Rectal smooth muscle tissue (tissue), 1 donor: Measurements from ENCODE around the gene GPR39.
"Not testable (repeated sequence)": the region's sequence is repeated elsewhere in the genome, so short reads cannot be mapped to it uniquely, and the experiment has no call there.

ENCODE experiments used
- H3K27ac ChIP-seq: one replicate; pipeline ENCODE4 v1.7.0; 2013; ENCODE audit warnings: low read depth, low read length, inconsistent platforms
- H3K27me3 ChIP-seq: one replicate; pipeline ENCODE4 v1.7.0; 2013; ENCODE audit warnings: low read length; ENCODE audit not compliant: control insufficient read depth, insufficient read depth
- H3K36me3 ChIP-seq: one replicate; pipeline ENCODE4 v1.7.0; 2013; ENCODE audit warnings: low read length; ENCODE audit not compliant: control insufficient read depth, insufficient read depth
- H3K4me1 ChIP-seq: one replicate; pipeline ENCODE4 v1.7.0; 2013; ENCODE audit warnings: low read length; ENCODE audit not compliant: control insufficient read depth, insufficient read depth
- H3K4me3 ChIP-seq: one replicate; pipeline ENCODE4 v1.7.0; 2013; ENCODE audit warnings: low read length
- H3K9ac ChIP-seq: one replicate; pipeline ENCODE4 v1.7.0; 2013; ENCODE audit warnings: low read length

The GPR39 gene

GRCh38 chr2:132537061-132537460 is 120.5 kb downstream of the GPR39 start:
- not testable (repeated sequence) for H3K27ac ChIP-seq, H3K9ac ChIP-seq, H3K36me3 ChIP-seq, H3K4me1 ChIP-seq, H3K4me3 ChIP-seq, H3K27me3 ChIP-seq

GRCh38 chr2:132538331-132538855 is 121.8 kb downstream of the GPR39 start:
- H3K4me1 ChIP-seq = no peaks in the 10 kb centered on the region
- H3K4me3 ChIP-seq = no peak overlapping the region
- no peak overlapping the region for H3K9ac ChIP-seq

GRCh38 chr2:132540166-132540565 is 123.6 kb downstream of the GPR39 start:
- Histone ChIP-seq H3K4me3 (no peak overlapping the region), H3K27me3 (no peaks in the 10 kb centered on the region), H3K36me3 (no peaks in the 10 kb centered on the region), H3K4me1 (no peaks in the 10 kb centered on the region), H3K27ac (no peak overlapping the region), H3K9ac (no peak overlapping the region)

More at GRCh38 chr2:132538331-132538855, 121.8 kb downstream of the GPR39 start:
- Histone ChIP-seq H3K27ac (no peak overlapping the region), H3K27me3 (no peaks in the 10 kb centered on the region), H3K36me3 (no peaks in the 10 kb centered on the region)

- H3K27me3 ChIP-seq = no peaks in the 10 kb centered on the region
Observed at GRCh38 chr2:132542953-132543569, 126.5 kb downstream of the GPR39 start.

GRCh38 chr2:132544006-132544630 is 127.5 kb downstream of the GPR39 start:
- H3K27ac ChIP-seq = no peak overlapping the region
- no peaks in the 10 kb centered on the region for H3K4me1 ChIP-seq
- no peak overlapping the region for H3K4me3 ChIP-seq
- no peaks in the 10 kb centered on the region for H3K27me3 ChIP-seq
- no peaks in the 10 kb centered on the region for H3K36me3 ChIP-seq
- H3K9ac ChIP-seq = no peak overlapping the region

More at GRCh38 chr2:132542953-132543569, 126.5 kb downstream of the GPR39 start:
- H3K36me3 ChIP-seq = no peaks in the 10 kb centered on the region
- H3K4me3 ChIP-seq = no peak overlapping the region
- no peak overlapping the region for H3K9ac ChIP-seq
- no peak overlapping the region for H3K27ac ChIP-seq
- H3K4me1 ChIP-seq = no peaks in the 10 kb centered on the region

GRCh38 chr2:132547090-132547687 is 130.6 kb downstream of the GPR39 start:
- H3K36me3 ChIP-seq = no peaks in the 10 kb centered on the region
- no peaks in the 10 kb centered on the region for H3K4me1 ChIP-seq
- H3K27me3 ChIP-seq = no peaks in the 10 kb centered on the region
- no peak overlapping the region for H3K27ac ChIP-seq
- H3K4me3 ChIP-seq = no peak overlapping the region
- H3K9ac ChIP-seq = no peak overlapping the region

GRCh38 chr2:132549935-132550670 is 133.5 kb downstream of the GPR39 start:
- H3K9ac ChIP-seq = no peak overlapping the region
- no peaks in the 10 kb centered on the region for H3K36me3 ChIP-seq
- no peak overlapping the region for H3K4me3 ChIP-seq
- H3K4me1 ChIP-seq = no peaks in the 10 kb centered on the region
- no peaks in the 10 kb centered on the region for H3K27me3 ChIP-seq
- no peak overlapping the region for H3K27ac ChIP-seq

GRCh38 chr2:132550946-132551345 is 134.3 kb downstream of the GPR39 start:
- no peak overlapping the region for H3K27ac ChIP-seq
- H3K9ac ChIP-seq = no peak overlapping the region
- H3K4me3 ChIP-seq = no peak overlapping the region
- no peaks in the 10 kb centered on the region for H3K27me3 ChIP-seq
- no peaks in the 10 kb centered on the region for H3K36me3 ChIP-seq
- H3K4me1 ChIP-seq = no peaks in the 10 kb centered on the region

GRCh38 chr2:132557694-132558093 is 141.1 kb downstream of the GPR39 start:
- H3K4me3 ChIP-seq = no peak overlapping the region
- no peaks in the 10 kb centered on the region for H3K4me1 ChIP-seq
- H3K36me3 ChIP-seq = no peaks in the 10 kb centered on the region
- H3K27me3 ChIP-seq = no peaks in the 10 kb centered on the region
- H3K27ac ChIP-seq = no peak overlapping the region
- H3K9ac ChIP-seq = no peak overlapping the region

GRCh38 chr2:132559326-132559725 is 142.7 kb downstream of the GPR39 start:
- Histone ChIP-seq H3K27ac (no peak overlapping the region), H3K4me1 (no peaks in the 10 kb centered on the region), H3K36me3 (no peaks in the 10 kb centered on the region), H3K4me3 (no peak overlapping the region), H3K9ac (no peak overlapping the region), H3K27me3 (no peaks in the 10 kb centered on the region)

- Histone ChIP-seq H3K36me3 (no peaks in the 10 kb centered on the region), H3K4me3 (no peak overlapping the region), H3K9ac (no peak overlapping the region), H3K4me1 (no peaks in the 10 kb centered on the region), H3K27ac (no peak overlapping the region), H3K27me3 (no peaks in the 10 kb centered on the region)
Observed at GRCh38 chr2:132559921-132560320, 143.3 kb downstream of the GPR39 start.

- no peak overlapping the region for H3K27ac ChIP-seq
- no peak overlapping the region for H3K9ac ChIP-seq
- no peaks in the 10 kb centered on the region for H3K4me1 ChIP-seq
- H3K4me3 ChIP-seq = no peak overlapping the region
- no peaks in the 10 kb centered on the region for H3K36me3 ChIP-seq
- H3K27me3 ChIP-seq = no peaks in the 10 kb centered on the region
Observed at GRCh38 chr2:132560562-132560961, 144.0 kb downstream of the GPR39 start.
